Effector CD8-positive, alpha-beta T cell (primary cell): ENCODE data around the gene KRTAP10-9.
"Not testable (repeated sequence)": the region's sequence is repeated elsewhere in the genome, so short reads cannot be mapped to it uniquely, and the experiment has no call there.

Experiments used
- DNase-seq: peaks from one replicate; lab custom pipeline; 2025; lab: John Stamatoyannopoulos, UW

KRTAP10-9 gene

GRCh38 chr21:44595524-44595923 is 31.4 kb upstream of the KRTAP10-9 start:
- no peak for DNase-seq

- no peak for DNase-seq
Observed at GRCh38 chr21:44596068-44596725, 30.7 kb upstream of the KRTAP10-9 start.

GRCh38 chr21:44598061-44598460 is 28.8 kb upstream of the KRTAP10-9 start:
- DNase-seq = no peak

- no peak for DNase-seq
Observed at GRCh38 chr21:44599264-44600029, 27.4 kb upstream of the KRTAP10-9 start.

GRCh38 chr21:44600118-44600978 is 26.5 kb upstream of the KRTAP10-9 start, which contains the start of gene KRTAP10-7:
Gene KRTAP10-7, plus strand, starts transcription at chr21:44600597. Its CDS starts 25 bp downstream, at chr21:44600622.
- DNase-seq = not testable (repeated sequence)

GRCh38 chr21:44601091-44601490 is 25.8 kb upstream of the KRTAP10-9 start:
- not testable (repeated sequence) for DNase-seq

- DNase-seq = no peak
Observed at GRCh38 chr21:44601596-44602462, 25.1 kb upstream of the KRTAP10-9 start.

GRCh38 chr21:44602463-44602850 is 24.4 kb upstream of the KRTAP10-9 start:
- DNase-seq = no peak

- DNase-seq = no peak
Observed at GRCh38 chr21:44603109-44603875, 23.6 kb upstream of the KRTAP10-9 start.

GRCh38 chr21:44603911-44604310 is 23.0 kb upstream of the KRTAP10-9 start:
- DNase-seq = no peak

- DNase-seq = no peak
Observed at GRCh38 chr21:44606495-44606894, 20.4 kb upstream of the KRTAP10-9 start.

- no peak for DNase-seq
Observed at GRCh38 chr21:44609193-44609592, 17.7 kb upstream of the KRTAP10-9 start.

GRCh38 chr21:44610157-44610843 is 16.6 kb upstream of the KRTAP10-9 start:
- not testable (repeated sequence) for DNase-seq

GRCh38 chr21:44611551-44611950 is 15.3 kb upstream of the KRTAP10-9 start:
- no peak for DNase-seq

- no peak for DNase-seq
Observed at GRCh38 chr21:44612029-44612486, 14.8 kb upstream of the KRTAP10-9 start, which contains the start of gene KRTAP10-8. Gene KRTAP10-8, plus strand, starts transcription at chr21:44612079. Its CDS starts 22 bp downstream, at chr21:44612101.

GRCh38 chr21:44612669-44613229 is 14.1 kb upstream of the KRTAP10-9 start:
- no peak for DNase-seq

- DNase-seq = no peak
Observed at GRCh38 chr21:44613386-44614155, 13.3 kb upstream of the KRTAP10-9 start.

GRCh38 chr21:44614161-44614631 is 12.7 kb upstream of the KRTAP10-9 start:
- no peak for DNase-seq
